Activated CD4-positive, alpha-beta T cell treated with anti-CD3 and anti-CD28 coated beads, Interleukin-2, amount 10 ng/mL, durations not matched to agents 24 days and 14 days (primary cell): ENCODE measurements around the gene ZC2HC1B. TPM values are rescaled to one million over a fixed set of nuclear protein-coding genes. Genes with fewer than 3 reads are reported as not detected.

Experiments
- DNase-seq: peaks from one replicate; pipeline ENCODE4 v3.0.0; 2022
- H3K27ac Mint-ChIP-seq: one replicate; pipeline ENCODE4 v1.8.0; 2022; ENCODE audit warnings: mild to moderate bottlenecking, mixed read lengths
- H3K27me3 Mint-ChIP-seq: one replicate; pipeline ENCODE4 v1.8.0; 2022; ENCODE audit warnings: mixed read lengths
- H3K36me3 Mint-ChIP-seq: one replicate; pipeline ENCODE4 v1.8.0; 2022; ENCODE audit warnings: low read depth, mild to moderate bottlenecking, mixed read lengths
- H3K4me1 Mint-ChIP-seq: one replicate; pipeline ENCODE4 v1.8.0; 2021; ENCODE audit warnings: mixed read lengths
- H3K4me3 Mint-ChIP-seq: one replicate; pipeline ENCODE4 v1.8.0; 2022; ENCODE audit warnings: mild to moderate bottlenecking, moderate library complexity, mixed read lengths
- H3K9me3 Mint-ChIP-seq: one replicate; pipeline ENCODE4 v1.8.0; 2021; ENCODE audit warnings: mixed read lengths
- intact Hi-C: fragments of 100-400 bp; cut with micrococcal nuclease; formaldehyde crosslinking; loops from one replicate; pipeline ENCODE4 v1.15.1; 2023
- total RNA-seq: library from RNA; stranded (reverse); gene quantifications from 2 replicates; pipeline ENCODE4 v1.2.3, GENCODE V29; 2022

The ZC2HC1B gene
- total RNA-seq, 1 donor from 2014 or later: not detected

DNA sequence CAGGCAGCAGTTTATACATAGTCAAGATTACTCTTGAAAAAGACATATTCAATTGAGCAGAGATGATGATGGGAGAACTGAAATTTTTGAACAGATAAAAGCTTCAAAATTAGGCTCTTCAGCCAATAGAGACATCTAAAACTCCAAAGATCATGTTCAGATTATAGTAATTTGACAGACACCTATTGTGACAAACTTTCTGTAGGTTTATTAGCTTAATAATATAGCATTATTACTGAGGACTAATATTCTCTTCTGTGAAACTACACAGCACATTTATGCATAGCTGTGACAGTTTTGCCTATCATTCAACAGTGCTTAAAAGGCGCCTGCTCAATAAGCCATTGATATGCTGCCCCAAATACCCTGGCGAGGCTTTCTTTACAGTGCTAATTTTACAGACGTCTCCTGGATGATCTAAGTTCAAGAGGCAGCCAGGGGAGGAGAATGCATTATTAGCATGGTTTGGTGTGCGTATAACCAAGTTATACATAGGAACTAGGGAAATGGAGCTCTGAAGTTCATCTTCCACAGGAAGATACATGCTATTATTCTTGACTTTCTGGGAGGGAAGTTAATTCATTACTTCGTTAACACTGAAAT lies 122.3 kb downstream of the ZC2HC1B start:
- Mint-ChIP-seq H3K27ac (no peak overlapping the region), H3K4me3 (no peak overlapping the region), H3K36me3 (no peaks in the 10 kb centered on the region), H3K9me3 (no peaks in the 10 kb centered on the region), H3K27me3 (peaks cover 4% of the 10 kb centered on the region), H3K4me1 (no peaks in the 10 kb centered on the region)
- intact Hi-C loops: no loop called here
- DNase-seq: no peak

Other genes with a start within 250 kb of the ZC2HC1B start
- gene PHACTR2, start 186.5 kb upstream of the ZC2HC1B start, total RNA-seq: 47.7 and 53.8 TPM in 2 replicates
- 61.3 and 63.8 TPM in 2 replicates for gene LTV1, start 21.1 kb upstream of the ZC2HC1B start, total RNA-seq
- 14.6 and 19.8 TPM in 2 replicates for gene PLAGL1, start 143.8 kb downstream of the ZC2HC1B start, total RNA-seq
- 214 and 217 TPM in 2 replicates for gene SF3B5, start 231.1 kb downstream of the ZC2HC1B start, total RNA-seq